ENCODE data around the gene MAD2L1BP. TPM values are rescaled to one million over a fixed set of nuclear protein-coding genes. Genes with fewer than 3 reads are reported as not detected.
A peak's percentile ranks its signal among the peaks of the same experiment; 100 is the strongest.

Gene MAD2L1BP
- total RNA-seq, 1 experiment from 2014 or later: 46.3 TPM

DNA sequence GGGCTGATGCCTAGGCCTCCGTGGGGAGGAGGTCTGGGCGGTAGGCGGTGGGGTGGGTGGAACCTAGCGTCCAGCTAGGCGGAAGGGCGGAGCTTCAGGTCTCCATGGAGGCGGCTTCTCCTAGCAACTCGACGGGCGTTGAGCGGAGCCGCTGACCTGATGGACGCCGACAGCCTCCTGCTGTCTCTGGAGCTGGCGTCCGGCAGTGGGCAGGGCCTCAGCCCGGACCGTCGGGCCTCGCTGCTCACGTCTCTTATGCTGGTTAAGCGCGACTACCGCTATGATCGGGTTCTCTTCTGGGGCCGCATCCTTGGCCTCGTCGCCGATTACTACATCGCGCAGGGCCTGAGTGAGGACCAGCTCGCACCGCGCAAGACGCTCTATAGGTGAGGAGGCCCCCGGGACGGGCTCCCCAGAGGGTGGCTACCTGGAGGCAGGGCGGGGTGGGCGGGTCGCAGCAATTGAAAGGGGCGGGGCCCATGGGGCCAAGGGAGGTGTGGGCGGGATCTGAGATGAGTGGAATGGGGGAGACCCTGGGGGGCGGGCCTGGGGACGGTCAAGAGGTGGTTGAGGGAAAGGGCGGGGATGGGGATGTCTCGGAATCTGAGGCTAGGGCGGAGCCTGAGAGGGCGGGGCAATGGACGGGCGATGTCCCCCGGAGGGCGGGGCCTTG lies 9.4 kb downstream of the MAD2L1BP start, which contains the start of gene RSPH9:
TSS of gene RSPH9 (plus strand) at position 97 of the 673 bp plus-strand sequence. CDS start at position 160, 63 bp downstream.
- Histone ChIP-seq H2AK5ac (ENCODE audit: insufficient read length, low read length) (no peak within 1 kb of the TSS), H3K9me3 (ENCODE audit: control insufficient read depth, low read depth, low read length) (no peaks in the 10 kb centered on the region), H3K4ac (ENCODE audit: low read depth, low read length) (no peak within 1 kb of the TSS), H2BK20ac (ENCODE audit: low read depth, low read length, poor library complexity, severe bottlenecking) (no peak within 1 kb of the TSS), H4K5ac (ENCODE audit: insufficient read length, low read depth, low read length) (no peak within 1 kb of the TSS), H3K9ac (ENCODE audit: extremely low read depth, insufficient read length, low read length) (no peak within 1 kb of the TSS), H3K27ac (ENCODE audit: insufficient read length, low read depth, low read length) (no peak within 1 kb of the TSS), H3K14ac (ENCODE audit: insufficient read depth, low read length) (no peak within 1 kb of the TSS), H3K79me1 (ENCODE audit: insufficient read depth, low read depth, low read length, poor library complexity, severe bottlenecking) (no peaks in the 10 kb centered on the region), H3K56ac (ENCODE audit: insufficient read length, low read depth, low read length) (no peak within 1 kb of the TSS), H3K23ac (ENCODE audit: insufficient read length, low read depth, low read length) (no peak within 1 kb of the TSS), H3K23me2 (ENCODE audit: insufficient read length, low read depth, low read length, poor library complexity, severe bottlenecking) (no peaks in the 10 kb centered on the region), H3K79me2 (ENCODE audit: insufficient read depth, low read length) (0 out of 2 replicates have a peak, but pooled peaks cover under 1% of the 10 kb centered on the region), H2BK12ac (ENCODE audit: insufficient read length, low read depth, low read length) (no peak within 1 kb of the TSS), H3K27me3 (ENCODE audit: insufficient read depth, low read length) (no peaks in the 10 kb centered on the region), H3K18ac (ENCODE audit: insufficient read length, low read depth, low read length) (no peak within 1 kb of the TSS), H3K4me1 (ENCODE audit: insufficient read depth, low read length) (no peaks in the 10 kb centered on the region), H4K91ac (ENCODE audit: insufficient read length, low read depth, low read length) (no peak within 1 kb of the TSS), H2BK120ac (ENCODE audit: low read depth, low read length, poor library complexity, severe bottlenecking) (no peak within 1 kb of the TSS), H3T11ph (ENCODE audit: low read length) (no peak within 1 kb of the TSS), H4K8ac (replicated peaks; ENCODE audit: insufficient read length, low read depth, low read length) (no peak within 1 kb of the TSS), H2BK15ac (ENCODE audit: low read depth, low read length) (no peak within 1 kb of the TSS), H2AFZ (ENCODE audit: low read length) (peak within 1 kb of the TSS; percentile 89), H4K20me1 (ENCODE audit: control insufficient read depth, insufficient read depth, insufficient read length) (no peaks in the 10 kb centered on the region), H2BK5ac (ENCODE audit: insufficient read length, low read length) (no peak within 1 kb of the TSS), H3K4me2 (ENCODE audit: insufficient read depth, insufficient read length, low read length) (peak within 1 kb of the TSS; percentile 62)
- Mint-ChIP-seq H3K27ac (peak within 1 kb of the TSS; percentile 87 to 93 (median 87)), H3K27me3 (ENCODE audit: low read depth) (no peaks in the 10 kb centered on the region; the same call in 1 of the 2 replicates), H3K36me3 (ENCODE audit: insufficient read depth in 1 of 3, low read depth in 3 of 3) (peaks cover 13 to 21% (median 16%) of the 10 kb centered on the region in 3 experiments; a peak in 6 of 7 replicates), H3K4me1 (peaks cover 18% of the 10 kb centered on the region in 2 experiments), H3K4me3 (peak within 1 kb of the TSS; percentile 75 to 83), H3K9me3 (no peaks in the 10 kb centered on the region)
- no CpG with 5 or more reads among the region's 52 CpGs for WGBS (ENCODE audit: extremely low coverage, insufficient read length, low lambda C conversion rate)
- peak; percentile 98 for DNase-seq
- no peak for TF ChIP-seq CTCF (conservative IDR thresholded peaks at IDR 0.05)
